ENCODE data around the gene FAM131C.
"Not testable (repeated sequence)": the region's sequence is repeated elsewhere in the genome, so short reads cannot be mapped to it uniquely, and the experiment has no call there.

The FAM131C gene

GRCh38 chr1:16032388-16033102, 40.9 kb downstream of the FAM131C start:
- no peak for DNase-seq

- DNase-seq = no peak
Measured at GRCh38 chr1:16031551-16031950, 41.9 kb downstream of the FAM131C start.

GRCh38 chr1:16029288-16029687, 44.2 kb downstream of the FAM131C start:
- no peak for DNase-seq

- DNase-seq = not testable (repeated sequence)
Measured at GRCh38 chr1:16029003-16029268, 44.5 kb downstream of the FAM131C start.

- no peak for DNase-seq
Measured at GRCh38 chr1:16028237-16029002, 45.0 kb downstream of the FAM131C start.

- DNase-seq = no peak
Measured at GRCh38 chr1:16026723-16027484, 46.5 kb downstream of the FAM131C start.

GRCh38 chr1:16026302-16026701, 47.1 kb downstream of the FAM131C start:
- DNase-seq = not testable (repeated sequence)

- no peak for DNase-seq
Measured at GRCh38 chr1:16023050-16023653, 50.3 kb downstream of the FAM131C start.

- DNase-seq = no peak
Measured at GRCh38 chr1:16022393-16022792, 51.1 kb downstream of the FAM131C start.

GRCh38 chr1:16021681-16022080, 51.8 kb downstream of the FAM131C start, which contains the start of gene CLCNKA:
Gene CLCNKA (plus strand): TSS chr1:16022036. CDS start chr1:16022620, 584 bp downstream.
- peak; percentile 87 for DNase-seq

- not testable (repeated sequence) for DNase-seq
Measured at GRCh38 chr1:16020878-16021277, 52.6 kb downstream of the FAM131C start.

- DNase-seq = no peak
Measured at GRCh38 chr1:16020325-16020724, 53.1 kb downstream of the FAM131C start.

- DNase-seq = no peak
Measured at GRCh38 chr1:16019644-16020277, 53.7 kb downstream of the FAM131C start.

GRCh38 chr1:16018749-16019643, 54.5 kb downstream of the FAM131C start:
- peak; percentile 79 for DNase-seq

- no peak for DNase-seq
Measured at GRCh38 chr1:16018308-16018707, 55.1 kb downstream of the FAM131C start.

GRCh38 chr1:16017461-16018303, 55.8 kb downstream of the FAM131C start, which contains the start of gene HSPB7:
Gene HSPB7 (minus strand): TSS chr1:16018043. CDS start chr1:16017963, 80 bp downstream.
- no peak for DNase-seq

GRCh38 chr1:16017076-16017460, 56.4 kb downstream of the FAM131C start:
- DNase-seq = no peak

GRCh38 chr1:16015960-16016901, 57.2 kb downstream of the FAM131C start:
- no peak for DNase-seq

GRCh38 chr1:16015491-16015890, 58.0 kb downstream of the FAM131C start:
- no peak for DNase-seq

All from DMS79 treated with DMSO at 0.1 percent for 48 hours (cell line).